ENCODE results near the gene ITPR3.

ITPR3 gene

GRCh38 chr6:33636655-33637054 lies 15.5 kb downstream of the ITPR3 start:
- ChIA-PET CTCF (no interaction called here), POLR2A (no interaction called here)
- no peak for DNase-seq (ENCODE audit: extremely low spot score)
- TF ChIP-seq SUZ12 (IDR thresholded peaks at IDR 0.05), result no peak
- no peak for TF ChIP-seq FOXA1 (IDR thresholded peaks at IDR 0.05)
- no peak for TF ChIP-seq L3MBTL2 (conservative IDR thresholded peaks at IDR 0.05)
- no peak for TF ChIP-seq HDGF (IDR thresholded peaks at IDR 0.05; ENCODE audit: borderline replicate concordance)
- TF ChIP-seq ZNF384 (IDR thresholded peaks at IDR 0.05), result no peak
- no peak for TF ChIP-seq FOXK2 (IDR thresholded peaks at IDR 0.05)
- no peak for TF ChIP-seq CTBP1 (IDR thresholded peaks at IDR 0.05; ENCODE audit: borderline replicate concordance)
- TF ChIP-seq BHLHE40 (IDR thresholded peaks at IDR 0.05; ENCODE audit: borderline replicate concordance), result no peak

- no peak for DNase-seq (ENCODE audit: extremely low spot score)
- TF ChIP-seq CTBP1 (IDR thresholded peaks at IDR 0.05; ENCODE audit: borderline replicate concordance), result no peak
- no peak for TF ChIP-seq PKNOX1 (IDR thresholded peaks at IDR 0.05)
- no peak for TF ChIP-seq FOXA1 (IDR thresholded peaks at IDR 0.05)
- TF ChIP-seq FOXM1 (IDR thresholded peaks at IDR 0.05; ENCODE audit: borderline replicate concordance), result no peak
- TF ChIP-seq ZNF384 (IDR thresholded peaks at IDR 0.05), result no peak
- no peak for TF ChIP-seq FOXK2 (IDR thresholded peaks at IDR 0.05)
- TF ChIP-seq LEF1 (IDR thresholded peaks at IDR 0.05; ENCODE audit: borderline replicate concordance), result no peak
- no peak for TF ChIP-seq TARDBP (IDR thresholded peaks at IDR 0.05)
- no peak for TF ChIP-seq BHLHE40 (IDR thresholded peaks at IDR 0.05; ENCODE audit: borderline replicate concordance)
- ChIA-PET POLR2A (no interaction called here), CTCF (interaction anchor here (0.7 kb wide), 1 partner anchor 1342 kb away, joined by 4 read pairs; no protein-coding TSS in a partner anchor)
These were observed 17.4 kb downstream of the ITPR3 start for GRCh38 chr6:33638556-33638955.

GRCh38 chr6:33639559-33639958 lies 18.4 kb downstream of the ITPR3 start:
- DNase-seq (ENCODE audit: extremely low spot score), result no peak
- ChIA-PET CTCF (no interaction called here), POLR2A (no interaction called here)
- TF ChIP-seq BHLHE40 (IDR thresholded peaks at IDR 0.05; ENCODE audit: borderline replicate concordance), result no peak
- TF ChIP-seq L3MBTL2 (conservative IDR thresholded peaks at IDR 0.05), result no peak
- TF ChIP-seq LEF1 (IDR thresholded peaks at IDR 0.05; ENCODE audit: borderline replicate concordance), result no peak
- TF ChIP-seq FOXM1 (IDR thresholded peaks at IDR 0.05; ENCODE audit: borderline replicate concordance), result no peak
- no peak for TF ChIP-seq SP1 (IDR thresholded peaks at IDR 0.05)
- no peak for TF ChIP-seq CTBP1 (IDR thresholded peaks at IDR 0.05; ENCODE audit: borderline replicate concordance)
- no peak for TF ChIP-seq FOXK2 (IDR thresholded peaks at IDR 0.05)
- no peak for TF ChIP-seq HDGF (IDR thresholded peaks at IDR 0.05; ENCODE audit: borderline replicate concordance)
- no peak for TF ChIP-seq FOXA1 (IDR thresholded peaks at IDR 0.05)
- TF ChIP-seq SUZ12 (IDR thresholded peaks at IDR 0.05), result no peak
- TF ChIP-seq TARDBP (IDR thresholded peaks at IDR 0.05), result no peak
- TF ChIP-seq NFRKB (IDR thresholded peaks at IDR 0.05), result no peak
- no peak for TF ChIP-seq ZNF384 (IDR thresholded peaks at IDR 0.05)
- no peak for TF ChIP-seq ELF4 (IDR thresholded peaks at IDR 0.05)
- no peak for TF ChIP-seq ARNT (IDR thresholded peaks at IDR 0.05)
- no peak for TF ChIP-seq PKNOX1 (IDR thresholded peaks at IDR 0.05)

GRCh38 chr6:33640361-33640760 lies 19.2 kb downstream of the ITPR3 start:
- no peak for TF ChIP-seq ELF4 (IDR thresholded peaks at IDR 0.05)
- TF ChIP-seq BHLHE40 (IDR thresholded peaks at IDR 0.05; ENCODE audit: borderline replicate concordance), result no peak
- TF ChIP-seq ZNF384 (IDR thresholded peaks at IDR 0.05), result no peak
- no peak for TF ChIP-seq HDGF (IDR thresholded peaks at IDR 0.05; ENCODE audit: borderline replicate concordance)
- TF ChIP-seq ARNT (IDR thresholded peaks at IDR 0.05), result no peak
- no peak for TF ChIP-seq SP1 (IDR thresholded peaks at IDR 0.05)
- no peak for TF ChIP-seq LEF1 (IDR thresholded peaks at IDR 0.05; ENCODE audit: borderline replicate concordance)
- CTCF ChIA-PET, result no interaction called here
- POLR2A ChIA-PET, result no interaction called here
- DNase-seq (ENCODE audit: extremely low spot score), result no peak

GRCh38 chr6:33641144-33641543 lies 20.0 kb downstream of the ITPR3 start:
- CTCF ChIA-PET, result no interaction called here
- TF ChIP-seq HDGF (IDR thresholded peaks at IDR 0.05; ENCODE audit: borderline replicate concordance) (no peak), ELF4 (IDR thresholded peaks at IDR 0.05) (no peak), SP1 (IDR thresholded peaks at IDR 0.05) (no peak), FOXA1 (IDR thresholded peaks at IDR 0.05) (no peak)
- POLR2A ChIA-PET, result no interaction called here

GRCh38 chr6:33641602-33642001 lies 20.5 kb downstream of the ITPR3 start:
- DNase-seq (ENCODE audit: extremely low spot score), result no peak
- ChIA-PET CTCF (no interaction called here), POLR2A (no interaction called here)
- TF ChIP-seq SP1 (IDR thresholded peaks at IDR 0.05) (no peak), FOXA1 (IDR thresholded peaks at IDR 0.05) (no peak), CTBP1 (IDR thresholded peaks at IDR 0.05; ENCODE audit: borderline replicate concordance) (no peak), L3MBTL2 (conservative IDR thresholded peaks at IDR 0.05) (no peak), FOXK2 (IDR thresholded peaks at IDR 0.05) (no peak), LEF1 (IDR thresholded peaks at IDR 0.05; ENCODE audit: borderline replicate concordance) (no peak), NFRKB (IDR thresholded peaks at IDR 0.05) (no peak), ELF4 (IDR thresholded peaks at IDR 0.05) (no peak), FOXM1 (IDR thresholded peaks at IDR 0.05; ENCODE audit: borderline replicate concordance) (no peak)

More at GRCh38 chr6:33641144-33641543, 20.0 kb downstream of the ITPR3 start:
- DNase-seq (ENCODE audit: extremely low spot score), result no peak

- CTCF ChIA-PET, result no interaction called here
- DNase-seq (ENCODE audit: extremely low spot score), result no peak
- POLR2A ChIA-PET, result interaction anchor here (1.0 kb wide), 1 partner anchor 9 kb away, joined by 3 read pairs; no protein-coding TSS in a partner anchor
These were observed 21.8 kb downstream of the ITPR3 start for GRCh38 chr6:33642897-33643296.

More at GRCh38 chr6:33642897-33643296, 21.8 kb downstream of the ITPR3 start:
- TF ChIP-seq FOXK2 (IDR thresholded peaks at IDR 0.05), result no peak
- TF ChIP-seq ELF4 (IDR thresholded peaks at IDR 0.05), result no peak
- no peak for TF ChIP-seq BHLHE40 (IDR thresholded peaks at IDR 0.05; ENCODE audit: borderline replicate concordance)

Measured in HEK293T (cell line).